ENCODE results near the gene CCDC148.

Gene CCDC148

DNA sequence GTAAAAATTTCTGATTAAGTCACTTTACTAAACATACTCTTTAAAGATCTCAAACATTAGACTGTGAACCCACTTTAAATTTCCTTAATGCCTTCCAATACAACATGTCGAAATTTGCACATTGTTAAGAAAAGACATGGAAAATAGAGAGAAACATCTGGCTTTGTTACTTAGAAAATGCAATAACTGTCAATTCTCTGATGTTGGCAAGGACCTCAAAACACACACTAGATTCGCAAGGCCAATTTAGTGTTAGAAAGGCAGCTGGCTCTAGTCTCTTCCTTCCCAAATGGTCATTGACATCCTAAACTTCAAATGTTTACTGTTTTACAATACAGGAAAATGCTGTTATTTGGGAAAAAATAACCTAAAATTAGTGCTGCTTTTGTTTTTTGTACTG is 244.3 kb downstream of the CCDC148 start:
- no peak for DNase-seq (ENCODE audit: low spot score)

DNA sequence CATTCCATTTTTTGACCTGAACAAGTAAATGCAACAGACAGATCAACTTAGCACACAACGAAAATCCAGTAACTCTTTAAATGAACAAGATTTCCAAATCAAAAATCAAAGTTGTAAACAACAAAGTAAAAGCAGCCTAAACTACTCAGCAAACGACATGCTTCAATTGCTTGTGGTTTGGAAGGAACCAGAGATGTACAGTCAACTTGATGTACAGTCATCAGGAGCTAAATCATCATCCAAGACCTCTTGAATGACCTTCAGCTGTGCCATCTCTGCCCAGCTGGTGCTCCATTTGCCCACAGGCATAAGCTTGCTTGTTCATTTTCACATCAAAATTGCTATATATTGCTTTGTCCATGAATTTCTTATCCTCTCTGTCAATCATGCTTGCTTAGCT is 245.1 kb downstream of the CCDC148 start:
- no peak for DNase-seq (ENCODE audit: low spot score)

DNA sequence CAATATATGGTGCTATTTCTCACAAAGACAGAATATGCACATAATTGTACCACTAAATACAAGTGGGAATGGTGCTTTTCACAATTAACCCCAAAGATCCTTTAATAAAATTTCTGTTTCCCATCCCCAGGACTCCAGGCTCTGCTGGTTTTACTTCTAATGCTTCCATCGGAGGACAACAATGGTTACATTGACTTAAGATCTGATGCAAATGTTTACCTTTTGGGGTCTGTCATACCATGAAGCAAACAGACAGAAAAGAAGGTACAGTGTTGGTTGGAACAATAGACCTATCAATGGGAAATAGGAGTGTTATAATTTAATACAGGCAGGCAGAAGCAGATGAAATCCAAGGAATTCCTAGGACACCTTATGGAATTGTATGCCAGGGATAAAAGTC is 249.2 kb downstream of the CCDC148 start:
- no peak for DNase-seq (ENCODE audit: low spot score)

DNA sequence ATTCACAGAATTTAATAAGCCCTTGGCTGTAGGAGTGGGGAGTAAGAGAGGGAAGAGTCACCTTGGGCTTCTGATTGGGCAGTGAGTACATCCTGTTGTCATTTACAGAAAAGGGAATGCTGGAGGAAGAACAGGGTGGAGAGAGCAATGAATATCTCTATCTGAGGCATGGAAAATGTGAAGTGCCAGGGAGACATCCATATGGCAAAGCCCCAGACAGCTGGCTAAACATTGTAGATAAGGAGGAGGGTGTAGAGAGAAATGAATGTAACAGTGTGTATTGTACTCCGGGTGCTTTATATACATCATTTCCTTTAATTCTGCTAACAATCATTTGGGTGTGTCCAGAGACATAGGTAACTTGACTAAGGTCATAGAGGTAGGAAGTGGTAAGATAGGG is 251.3 kb downstream of the CCDC148 start:
- no peak for DNase-seq (ENCODE audit: low spot score)

DNA sequence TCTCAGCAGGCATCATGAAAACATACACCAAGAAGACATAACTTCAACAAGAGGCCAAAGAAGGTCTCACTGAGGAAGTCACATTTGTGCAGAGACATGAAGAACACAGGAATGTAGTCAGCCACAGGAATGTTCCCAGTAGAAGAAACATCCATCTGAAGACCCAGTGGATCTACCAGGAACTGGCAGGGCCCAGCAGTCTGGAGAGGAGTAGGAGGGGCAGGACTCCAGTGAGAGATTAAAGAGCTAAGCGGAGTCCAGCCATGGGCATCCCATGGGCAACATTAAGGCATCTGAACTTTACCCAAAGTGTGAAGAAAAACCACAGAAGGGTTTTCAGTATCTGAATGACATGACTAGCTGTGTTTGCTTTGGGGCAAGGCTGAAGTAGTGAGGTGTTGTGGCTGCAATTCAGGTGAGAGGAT is 251.8 kb downstream of the CCDC148 start:
- DNase-seq (ENCODE audit: low spot score) = no peak

DNA sequence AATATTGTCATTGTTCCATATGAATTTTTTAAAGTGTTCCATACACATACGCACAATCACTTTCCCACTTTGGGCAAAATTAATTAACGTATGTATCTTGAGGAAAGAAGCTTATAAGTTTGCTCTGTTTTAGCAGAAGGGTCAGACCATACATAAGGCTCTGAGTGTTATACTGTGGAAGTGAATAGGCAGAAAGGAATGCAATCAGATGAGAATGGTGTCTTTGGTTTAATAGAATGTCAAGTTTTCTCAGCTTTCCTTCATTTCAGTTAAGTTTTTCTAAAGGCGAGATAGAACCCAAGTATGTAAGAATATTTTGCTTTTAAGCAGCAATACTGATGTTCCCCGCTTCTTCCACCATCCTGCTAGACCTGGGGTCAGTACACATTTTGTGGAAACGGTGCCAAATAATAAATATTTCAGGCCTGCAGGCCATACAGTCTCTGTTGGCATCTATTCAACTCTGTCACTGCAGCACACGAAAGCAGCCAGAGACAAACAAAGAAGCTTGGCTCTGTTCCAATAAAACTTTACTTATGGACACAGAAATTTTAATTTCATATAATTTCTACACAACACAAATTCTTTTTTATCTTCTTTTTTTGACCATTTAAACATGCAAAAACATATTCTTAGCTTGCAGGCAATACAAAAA is 254.3 kb downstream of the CCDC148 start:
- DNase-seq (ENCODE audit: low spot score) = no peak

DNA sequence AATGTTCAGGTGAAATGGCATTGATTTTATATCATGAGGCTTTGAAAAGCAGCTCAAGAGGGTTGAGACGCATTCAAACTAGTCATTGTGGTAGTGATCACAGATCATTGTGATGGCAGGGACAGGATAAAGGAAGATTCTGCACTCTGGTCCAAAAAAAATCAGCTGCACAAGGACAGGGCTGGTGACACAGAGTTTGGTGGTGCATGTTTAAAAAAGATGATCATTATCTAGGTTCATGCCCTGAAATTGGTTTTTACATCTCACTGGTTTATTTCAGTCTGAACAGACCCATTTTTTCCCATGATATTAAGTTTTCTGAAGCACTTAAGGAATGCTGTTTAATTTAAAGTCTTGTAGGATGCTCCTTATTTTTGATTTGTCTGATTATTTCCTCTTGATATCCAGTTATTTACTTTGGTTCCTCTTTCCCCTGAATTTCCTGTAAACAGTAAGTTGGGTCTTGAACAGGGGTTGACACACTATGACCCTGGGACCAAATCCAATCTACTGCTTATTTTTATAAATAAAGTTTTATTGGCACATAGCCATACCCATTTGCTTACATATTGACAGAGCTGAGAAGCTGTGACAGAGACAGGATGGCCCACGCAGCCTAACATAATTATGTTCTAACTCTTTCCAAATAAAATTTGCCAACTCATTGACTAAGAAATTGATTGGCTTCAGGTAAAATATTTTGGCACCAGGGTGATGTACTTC is 256.5 kb downstream of the CCDC148 start:
- no peak for DNase-seq (ENCODE audit: low spot score)

DNA sequence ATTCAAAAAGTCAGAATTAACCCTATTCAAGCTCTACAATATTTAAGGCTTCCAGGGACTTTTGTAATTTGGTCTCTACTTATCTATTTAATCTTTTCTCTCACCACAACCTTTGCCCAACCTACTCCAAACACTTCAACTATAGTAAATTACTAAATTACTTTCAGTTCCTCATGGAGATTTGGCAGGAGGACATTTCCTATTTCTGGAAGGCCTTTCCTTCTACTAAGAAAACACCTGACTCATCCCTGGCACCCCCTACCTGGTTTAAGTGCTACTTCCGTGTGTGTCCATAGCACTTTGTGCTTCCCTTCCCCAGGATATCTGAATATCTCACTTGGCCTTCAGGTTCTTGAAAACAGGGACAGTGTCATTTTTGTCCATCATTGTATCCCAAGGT is 258.6 kb downstream of the CCDC148 start:
- DNase-seq (ENCODE audit: low spot score) = no peak

DNA sequence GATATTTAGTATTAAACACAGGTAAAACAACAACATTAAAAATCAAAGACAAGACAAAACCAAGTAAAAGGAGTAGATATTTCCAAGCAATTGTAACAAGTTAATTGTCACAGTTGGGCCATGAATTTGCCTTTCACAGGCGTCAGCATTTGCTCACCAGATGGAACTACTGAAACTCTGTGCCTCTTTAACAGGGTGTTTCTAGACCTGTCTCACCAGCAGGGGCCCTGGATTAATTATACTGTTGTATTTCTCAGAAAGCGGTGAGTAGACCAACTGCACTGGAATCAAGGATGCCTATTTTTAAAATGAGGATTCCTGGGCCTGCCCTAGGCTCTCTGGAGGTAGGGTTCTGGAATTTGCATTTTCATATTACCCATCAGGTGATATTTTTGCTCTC is 262.3 kb downstream of the CCDC148 start:
- no peak for DNase-seq (ENCODE audit: low spot score)

DNA sequence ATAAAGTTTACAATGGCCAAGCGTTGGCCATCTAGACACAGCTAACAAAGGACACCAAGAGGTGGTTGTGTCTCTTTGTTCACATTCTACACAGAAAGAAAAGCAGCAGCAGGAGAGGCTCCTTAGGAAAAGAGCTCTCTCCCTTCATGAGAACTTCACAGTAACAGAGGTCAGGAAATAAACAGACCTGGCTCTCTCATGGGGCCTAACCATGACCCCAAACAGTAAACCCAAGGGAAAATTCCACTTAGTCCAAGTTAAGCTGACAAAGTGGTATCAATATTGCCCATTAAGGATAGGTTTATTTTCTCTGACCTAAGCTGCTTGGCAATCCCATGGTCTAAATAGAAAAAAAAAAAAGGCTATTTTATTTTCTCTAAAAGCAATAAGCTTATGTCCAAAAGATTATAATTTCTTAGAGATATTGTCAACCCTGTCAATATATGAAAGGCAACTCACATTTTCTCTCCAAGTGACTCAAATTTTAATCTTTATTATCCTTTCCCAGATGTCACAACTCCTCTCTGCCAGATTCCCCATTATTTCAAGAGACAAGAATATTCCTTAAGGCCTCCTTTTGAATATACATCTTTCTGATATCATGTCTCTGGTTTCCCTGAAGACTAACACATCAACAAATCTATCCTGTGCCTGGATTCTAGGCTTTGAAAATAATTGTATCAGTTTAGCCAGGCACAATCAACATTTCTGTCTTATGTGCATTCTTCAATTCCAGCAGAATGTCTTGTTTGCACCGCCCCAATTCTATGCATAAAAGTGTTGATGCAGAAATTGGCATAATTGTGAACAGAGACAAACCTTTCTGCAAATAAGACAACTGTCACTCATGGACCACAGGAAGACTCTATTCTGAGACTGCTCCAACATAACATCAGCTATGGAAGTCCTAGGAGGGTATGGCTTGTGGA is 263.8 kb downstream of the CCDC148 start:
- no peak for DNase-seq (ENCODE audit: low spot score)

DNA sequence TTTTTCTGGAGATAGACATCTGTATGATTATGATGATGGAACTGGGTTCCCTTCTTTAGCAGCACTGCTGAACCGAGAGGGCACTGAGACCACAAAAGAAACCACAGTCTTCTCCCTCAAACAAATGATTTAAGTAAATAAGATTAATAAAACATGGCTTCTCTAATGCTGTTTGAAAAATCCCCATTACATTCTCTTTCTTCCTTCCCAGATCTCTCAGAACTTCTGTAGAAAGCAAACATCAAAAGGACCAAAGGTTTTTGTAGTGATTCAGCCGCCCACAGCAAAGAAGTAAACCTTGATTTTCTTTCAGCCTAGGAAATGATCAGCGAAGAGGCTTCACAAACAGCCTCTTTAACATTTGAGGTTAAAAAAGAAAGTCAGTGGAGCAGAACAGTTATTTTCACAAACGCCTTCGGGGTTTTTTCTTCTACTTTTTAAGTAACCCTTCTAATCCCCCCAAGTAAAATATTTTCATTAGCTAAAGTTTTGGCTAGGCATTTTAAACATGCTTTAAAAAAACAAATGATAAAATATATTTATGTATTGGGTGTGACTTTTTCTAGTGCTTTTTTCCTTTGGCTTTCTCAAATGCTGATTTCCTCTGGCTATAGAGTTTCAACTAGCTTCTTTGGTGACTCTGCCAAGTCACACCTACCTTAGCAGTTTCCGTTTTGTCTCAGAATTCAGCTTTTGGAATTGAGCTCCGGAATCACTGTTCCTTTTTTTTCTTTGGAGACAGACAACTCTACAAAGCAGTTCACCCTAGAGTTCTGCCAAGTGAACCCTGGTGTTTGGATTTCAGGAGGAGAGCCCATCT is 265.3 kb downstream of the CCDC148 start:
- no peak for DNase-seq (ENCODE audit: low spot score)

DNA sequence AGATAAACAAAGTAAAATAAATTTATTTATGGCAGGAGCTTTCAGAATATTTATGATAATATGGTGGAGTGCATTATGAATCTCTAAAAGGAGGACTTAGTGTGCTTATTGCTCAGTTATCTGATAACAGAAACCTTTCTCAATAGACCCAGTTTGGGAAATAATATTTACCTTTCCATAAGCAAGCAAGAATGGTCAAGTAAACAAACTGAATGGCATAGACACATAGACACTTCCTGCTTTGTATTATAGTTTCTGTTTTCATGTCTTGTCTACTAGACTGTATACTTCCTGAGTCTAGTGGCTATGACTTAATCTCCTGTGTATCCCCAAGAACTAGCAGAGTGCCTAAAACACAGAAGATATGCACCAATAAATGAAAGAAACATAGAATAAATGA is 267.0 kb downstream of the CCDC148 start:
- no peak for DNase-seq (ENCODE audit: low spot score)

DNA sequence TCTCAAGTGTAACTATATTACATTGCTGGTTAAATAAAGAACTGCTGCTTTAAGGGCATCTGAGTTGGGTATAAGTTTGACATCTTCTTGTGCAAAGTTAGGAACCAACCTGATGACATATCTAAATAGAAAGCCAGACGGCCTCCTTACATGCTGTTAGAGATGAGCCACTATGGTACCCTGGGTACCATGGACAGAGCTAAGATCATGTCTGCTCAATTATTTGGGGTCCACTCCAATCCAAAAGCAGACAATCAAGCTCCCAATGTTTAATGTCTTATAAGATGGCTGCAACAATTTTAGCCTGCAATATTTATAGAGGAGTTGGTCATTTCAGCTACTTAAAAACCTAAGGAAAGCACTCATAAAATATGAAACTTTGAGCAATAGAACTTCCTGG is 268.6 kb downstream of the CCDC148 start:
- no peak for DNase-seq (ENCODE audit: low spot score)

DNA sequence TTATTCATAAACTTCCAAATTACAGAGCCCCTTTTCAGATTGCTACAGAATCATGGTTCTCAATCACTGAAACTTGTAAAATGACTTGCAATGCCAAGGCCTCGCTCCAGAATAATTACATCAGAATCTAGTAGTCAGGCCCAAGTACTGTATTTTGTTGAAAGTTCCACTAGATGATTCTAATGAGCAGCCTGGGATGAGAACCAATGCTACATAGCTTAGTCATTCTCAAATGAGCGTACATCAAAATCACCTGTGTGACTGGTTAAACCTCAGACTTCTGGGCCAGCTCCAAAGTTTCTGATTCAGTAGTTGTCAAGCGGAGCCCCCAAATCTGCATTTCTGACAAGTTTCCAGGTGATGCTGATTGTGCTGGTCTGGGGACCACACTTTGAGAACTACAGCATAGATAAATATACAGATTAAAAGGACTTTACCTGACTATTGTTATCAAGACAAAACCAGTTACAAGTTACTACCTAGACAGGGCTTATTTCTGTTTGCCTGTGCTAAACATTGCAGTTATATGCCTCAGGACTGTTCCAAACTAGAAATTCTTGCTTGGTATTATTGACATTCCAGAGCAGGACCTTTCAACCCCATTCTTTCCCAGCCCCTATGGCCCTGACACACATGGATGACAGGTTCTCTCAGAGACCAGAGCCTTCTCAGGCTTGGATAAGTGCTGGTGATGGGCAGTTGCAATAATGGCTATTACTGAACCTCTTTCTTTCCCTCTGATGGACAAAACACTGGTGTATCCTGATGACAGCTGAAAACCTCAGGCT is 271.8 kb downstream of the CCDC148 start:
- no peak for DNase-seq (ENCODE audit: low spot score)

DNA sequence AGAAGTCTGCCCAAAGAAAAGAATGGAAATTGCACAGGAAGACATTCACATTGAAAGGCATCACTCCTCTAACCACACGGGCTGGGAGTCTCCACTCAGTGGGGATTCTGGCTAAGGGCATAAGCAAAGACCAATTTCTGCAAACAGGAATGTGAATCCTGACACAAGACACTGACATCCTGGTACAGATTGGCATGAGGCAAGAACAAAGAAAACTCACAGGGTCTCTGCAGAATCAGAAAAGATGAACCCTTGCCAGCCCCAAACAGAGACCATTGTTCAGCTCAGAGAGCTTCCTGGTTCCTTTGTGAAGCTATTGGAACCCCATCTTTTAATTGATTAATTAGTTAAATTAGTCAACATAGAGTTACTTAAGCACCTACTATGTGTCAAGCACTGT is 272.6 kb downstream of the CCDC148 start:
- DNase-seq (ENCODE audit: low spot score) = no peak

DNA sequence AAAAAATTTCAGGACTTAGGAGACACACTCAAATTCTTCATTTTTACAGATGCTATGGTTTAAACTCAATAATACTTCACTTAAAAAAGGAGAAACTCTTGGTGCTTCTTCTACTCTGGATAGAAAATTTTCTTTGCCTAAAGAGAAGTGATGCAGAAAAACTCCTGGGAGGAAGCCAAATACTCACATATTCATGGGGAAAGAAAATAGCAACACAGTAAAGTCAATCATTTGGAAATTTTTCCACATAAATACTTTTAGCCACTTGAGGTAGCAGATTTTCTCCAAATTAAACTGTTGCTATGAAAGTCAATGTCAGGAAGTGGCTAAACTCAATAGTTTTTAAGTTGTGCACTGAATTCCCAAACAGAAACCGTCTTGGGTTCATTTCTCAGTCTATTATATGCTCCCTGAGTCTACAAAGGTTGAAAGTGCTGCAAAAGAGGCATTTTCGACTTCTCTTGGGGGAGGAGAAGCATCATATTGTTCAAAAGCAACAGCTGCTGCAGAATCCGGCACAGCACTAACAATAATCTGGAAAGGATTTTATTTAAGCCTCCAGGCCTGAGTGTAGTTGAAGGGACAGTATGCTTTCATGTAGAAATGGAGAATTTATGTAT is 273.8 kb downstream of the CCDC148 start:
- DNase-seq (ENCODE audit: low spot score) = no peak

DNA sequence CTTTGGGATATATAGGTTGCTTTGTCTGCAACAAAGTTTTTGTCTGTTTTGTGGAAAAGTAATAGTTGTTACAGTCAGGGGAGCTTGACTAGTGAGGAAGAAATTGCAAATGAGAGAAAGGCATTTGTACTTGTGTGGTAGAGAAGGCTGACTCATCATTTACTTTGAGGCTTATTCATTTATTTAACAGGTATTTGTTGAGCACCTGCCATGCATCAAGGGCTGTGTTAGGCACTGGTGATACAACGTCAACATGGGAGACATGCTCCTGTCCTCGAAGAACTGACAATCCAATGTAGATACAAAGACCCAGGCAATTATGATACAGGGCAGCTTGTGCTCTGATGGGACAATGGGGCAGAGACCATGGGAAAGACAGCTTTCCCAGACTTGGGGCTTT is 275.4 kb downstream of the CCDC148 start:
- DNase-seq (ENCODE audit: low spot score) = no peak

DNA sequence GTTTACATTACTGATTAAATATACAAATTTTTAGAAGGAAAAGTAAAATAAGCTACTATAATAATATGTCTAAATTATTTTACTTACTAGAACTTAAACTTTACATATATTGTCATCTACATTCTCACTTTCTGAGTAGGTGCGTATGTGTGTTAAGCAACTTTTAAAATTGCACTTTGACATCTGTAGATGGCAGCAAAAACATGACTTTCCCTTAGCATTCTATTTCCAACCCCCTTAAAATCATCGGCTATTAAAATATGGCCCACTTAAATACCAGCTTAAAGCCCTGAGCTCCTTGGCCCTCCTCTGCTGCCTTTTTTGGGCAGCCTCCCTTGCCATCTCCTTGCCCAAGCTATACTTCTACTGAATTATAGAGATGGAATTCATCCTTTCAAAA is 276.9 kb downstream of the CCDC148 start:
- DNase-seq (ENCODE audit: low spot score) = no peak

DNA sequence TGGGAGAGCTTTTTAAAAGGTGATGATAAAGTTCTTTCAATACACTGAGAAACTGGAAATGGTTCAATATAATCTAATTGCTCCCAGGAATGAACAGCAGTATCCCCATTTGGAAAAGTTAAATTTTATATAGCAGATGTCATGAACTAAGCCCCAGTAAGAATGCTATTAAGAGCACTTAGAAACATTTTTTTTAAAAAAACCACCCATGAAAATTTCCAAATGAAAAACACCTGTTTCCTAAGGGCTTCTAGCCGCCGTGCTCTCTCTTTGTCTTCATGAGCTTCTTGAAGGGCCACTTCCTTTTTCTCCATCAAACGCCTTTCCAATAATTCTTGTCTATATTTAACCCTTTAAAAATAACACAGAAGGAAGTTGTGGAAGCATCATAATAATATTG is 277.9 kb downstream of the CCDC148 start:
- no peak for DNase-seq (ENCODE audit: low spot score)

DNA sequence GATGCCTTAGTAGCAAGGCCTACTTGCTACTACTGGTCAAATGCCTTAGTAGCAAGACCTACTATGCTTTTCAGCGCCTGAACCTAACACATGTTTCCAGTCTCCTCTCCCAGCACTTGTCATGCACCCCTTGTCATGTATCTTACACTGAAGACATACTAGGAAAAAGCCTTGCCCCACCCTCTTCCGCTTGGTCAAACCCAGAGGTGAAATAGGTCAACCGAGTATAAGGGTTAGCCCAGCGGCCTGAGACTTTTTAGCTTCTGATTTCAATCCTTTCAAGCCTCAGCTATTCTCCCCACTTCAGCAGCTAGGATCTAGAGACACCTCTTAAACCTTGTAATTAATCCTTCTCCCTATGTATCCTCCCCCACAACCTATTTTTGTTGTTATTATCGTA is 281.6 kb downstream of the CCDC148 start:
- no peak for DNase-seq (ENCODE audit: low spot score)

DNA sequence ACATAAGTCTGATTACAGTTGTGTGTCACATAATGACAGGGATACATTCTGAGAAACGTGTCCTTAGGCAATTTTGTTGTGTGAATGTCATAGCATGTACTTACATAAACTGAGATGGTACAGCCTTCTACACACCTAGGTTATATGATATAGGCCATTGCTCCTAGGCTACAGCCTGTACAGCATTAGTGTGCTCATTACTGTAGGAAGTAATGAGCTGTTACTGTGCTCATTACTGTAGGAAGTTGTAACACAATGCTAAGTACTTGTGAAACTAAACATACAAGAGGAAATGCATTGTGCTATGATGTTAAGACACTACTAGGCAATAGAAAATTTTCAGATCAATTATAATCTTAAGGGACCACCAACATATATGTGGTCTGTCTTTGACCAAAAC is 282.1 kb downstream of the CCDC148 start:
- no peak for DNase-seq (ENCODE audit: low spot score)
